Measurements from ENCODE around the gene RHBDL1. TPM values are rescaled to one million over a fixed set of nuclear protein-coding genes. Genes with fewer than 3 reads are reported as not detected.
A peak's percentile ranks its signal among the peaks of the same experiment; 100 is the strongest.

The RHBDL1 gene
- total and polyA plus RNA-seq, 2 experiments from 2014 or later, result 0.90 to 2.1 TPM

DNA sequence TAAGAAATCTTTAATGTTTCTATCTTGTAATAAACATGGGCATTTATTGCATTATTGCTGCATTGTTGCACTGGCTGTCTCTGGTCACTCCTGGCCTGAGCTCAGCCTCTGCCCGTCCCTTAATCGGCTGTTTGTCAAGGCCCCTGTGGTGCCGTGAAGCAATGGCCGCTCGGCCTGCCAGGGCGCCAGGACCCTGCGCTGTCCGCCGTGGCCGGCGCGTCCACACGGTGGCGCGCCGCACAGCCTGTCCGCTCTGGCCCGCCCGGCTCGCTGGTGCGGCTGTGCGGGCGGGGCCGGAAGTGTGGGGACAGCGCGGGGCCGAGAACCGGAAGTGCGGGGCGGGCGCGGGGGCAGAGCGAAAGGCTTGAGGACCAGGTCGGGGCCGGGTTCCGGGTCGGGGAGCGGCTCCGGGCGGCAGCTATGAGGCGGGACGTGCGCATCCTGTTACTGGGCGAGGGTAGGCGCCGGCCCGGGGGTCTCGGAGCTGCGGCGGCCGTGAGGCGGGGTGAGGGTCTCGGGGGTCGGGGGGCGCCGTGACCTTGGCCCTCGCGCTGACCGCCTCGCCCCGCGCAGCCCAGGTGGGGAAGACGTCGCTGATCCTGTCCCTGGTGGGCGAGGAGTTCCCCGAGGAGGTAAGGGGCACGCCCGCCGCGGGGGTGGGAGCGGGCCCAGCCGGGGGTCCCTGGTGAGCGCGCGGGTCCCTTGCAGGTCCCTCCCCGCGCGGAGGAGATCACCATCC lies 7.5 kb upstream of the RHBDL1 start, which contains the start of gene RHOT2:
Gene RHOT2, plus strand, starts transcription at position 353 of the 739 bp plus-strand sequence. Its CDS starts 68 bp downstream, at position 421.
- in situ Hi-C loops (cut with MboI), result no loop called here
- Histone ChIP-seq H3K4me3 (peak within 1 kb of the TSS; percentile 95), H3K27me3 (replicated peaks; ENCODE audit: insufficient read depth) (no peaks in the 10 kb centered on the region), H4K20me1 (ENCODE audit: insufficient read depth) (no peaks in the 10 kb centered on the region), H3F3A (ENCODE audit: insufficient read depth) (no peaks in the 10 kb centered on the region), H3K36me3 (ENCODE audit: low read depth) (no peaks in the 10 kb centered on the region), H3K79me2 (ENCODE audit: insufficient read depth) (peaks cover 24% of the 10 kb centered on the region), H2AFZ (peak within 1 kb of the TSS; percentile 84), H3K9ac (peak within 1 kb of the TSS; percentile 97), H3K9me3 (ENCODE audit: low read depth) (no peaks in the 10 kb centered on the region), H3K4me2 (ENCODE audit: unreplicated experiment) (peak within 1 kb of the TSS; percentile 89), H3K4me1 (ENCODE audit: insufficient read depth) (no peaks in the 10 kb centered on the region; the same call in 1 of the 2 replicates), H3K27ac (peak within 1 kb of the TSS; percentile 49), H3K9me2 (ENCODE audit: insufficient read depth) (no peaks in the 10 kb centered on the region)
- 1 to 2% methylated on average over 21 to 36 of the region's 78 CpGs for whole genome bisulfite sequencing, 2 experiments (ENCODE audit: low coverage in 1 of 2, low lambda C conversion rate in 2 of 2, missing lambda C conversion rate in 2 of 2)
- peak; percentile 98 for DNase-seq
- TF ChIP-seq EZH2 (IDR thresholded peaks at IDR 0.05; ENCODE audit: insufficient read depth, poor library complexity, severe bottlenecking), result no peak
- no peak for TF ChIP-seq EZH2phosphoT487 (IDR thresholded peaks at IDR 0.05; ENCODE audit: insufficient read depth, low read depth)

DNA sequence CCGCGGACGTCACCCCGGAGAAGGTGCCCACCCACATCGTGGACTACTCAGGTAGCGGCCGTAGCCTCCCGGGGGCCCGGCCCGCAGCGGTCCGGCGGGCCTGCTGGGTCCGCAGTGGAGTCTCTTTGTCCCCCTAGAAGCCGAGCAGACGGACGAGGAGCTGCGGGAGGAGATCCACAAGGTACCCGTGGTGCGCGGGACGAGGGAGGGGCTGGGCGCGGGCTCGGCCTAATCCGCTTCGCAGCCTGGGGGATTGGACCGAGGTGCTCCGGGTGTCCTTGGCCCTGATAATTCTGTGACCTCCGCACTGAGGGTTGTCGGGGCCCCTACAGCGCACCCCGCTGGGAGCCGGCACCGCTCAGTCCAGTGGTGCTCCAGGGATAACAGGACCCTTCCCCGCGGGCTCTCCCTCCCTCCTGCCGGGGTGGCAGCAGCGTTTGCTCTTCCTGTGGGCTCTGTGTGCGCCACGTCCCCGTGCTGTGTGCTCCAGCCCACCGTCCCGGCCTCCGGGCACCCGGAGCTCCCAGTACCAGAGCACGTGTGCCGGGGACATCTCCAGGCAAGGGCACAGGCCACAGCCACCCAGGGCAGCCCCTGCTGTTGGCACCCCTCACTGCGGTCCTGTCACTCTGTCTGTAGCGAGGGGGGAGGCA lies 6.8 kb upstream of the RHBDL1 start:
- H3K27me3 ChIP-seq (replicated peaks; ENCODE audit: insufficient read depth), result no peaks in the 10 kb centered on the region
- peak; percentile 56 for DNase-seq
- peak overlapping the region; percentile 65; the same call in 1 of the 2 replicates for H2AFZ ChIP-seq
- peaks cover 24% of the 10 kb centered on the region for H3K79me2 ChIP-seq (ENCODE audit: insufficient read depth)
- whole genome bisulfite sequencing, 2 experiments (ENCODE audit: low coverage in 1 of 2, low lambda C conversion rate in 2 of 2, missing lambda C conversion rate in 2 of 2), result 6 to 7% methylated on average over 46 of the region's 50 CpGs
- peak overlapping the region; percentile 49 for H3K27ac ChIP-seq
- no peaks in the 10 kb centered on the region; the same call in 1 of the 2 replicates for H3K4me1 ChIP-seq (ENCODE audit: insufficient read depth)
- H4K20me1 ChIP-seq (ENCODE audit: insufficient read depth), result no peaks in the 10 kb centered on the region
- no peaks in the 10 kb centered on the region for H3K9me3 ChIP-seq (ENCODE audit: low read depth)
- H3K4me2 ChIP-seq (ENCODE audit: unreplicated experiment), result peak overlapping the region; percentile 89
- TF ChIP-seq EZH2phosphoT487 (IDR thresholded peaks at IDR 0.05; ENCODE audit: insufficient read depth, low read depth) (no peak), EZH2 (IDR thresholded peaks at IDR 0.05; ENCODE audit: insufficient read depth, poor library complexity, severe bottlenecking) (no peak)
- no peaks in the 10 kb centered on the region for H3F3A ChIP-seq (ENCODE audit: insufficient read depth)
- peak overlapping the region; percentile 97 for H3K9ac ChIP-seq
- H3K9me2 ChIP-seq (ENCODE audit: insufficient read depth), result no peaks in the 10 kb centered on the region
- in situ Hi-C loops (cut with MboI), result no loop called here
- H3K4me3 ChIP-seq, result peak overlapping the region; percentile 95
- H3K36me3 ChIP-seq (ENCODE audit: low read depth), result no peaks in the 10 kb centered on the region

DNA sequence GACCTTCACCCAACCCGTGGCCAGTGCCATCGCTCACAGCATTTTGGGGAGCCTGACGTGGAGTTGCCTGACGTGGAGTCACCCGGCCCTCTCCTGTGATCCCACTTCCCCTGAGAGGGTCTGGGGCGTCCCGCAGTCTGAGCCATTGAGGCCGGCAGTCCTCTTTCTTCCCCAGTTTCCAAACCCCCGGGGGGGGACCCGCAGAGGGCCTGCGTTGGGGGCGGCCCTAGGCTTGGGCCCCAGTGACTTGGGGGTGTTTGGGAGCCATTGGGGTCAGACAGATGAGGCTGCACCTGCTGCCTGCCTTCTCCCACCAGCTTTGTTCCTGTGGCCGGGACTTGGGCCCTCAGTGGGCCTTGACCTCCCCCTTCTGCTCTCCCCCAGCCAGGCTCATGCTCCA lies 5.8 kb upstream of the RHBDL1 start:
- no peak overlapping the region for H2AFZ ChIP-seq
- no peaks in the 10 kb centered on the region for H3K36me3 ChIP-seq (ENCODE audit: low read depth)
- in situ Hi-C loops (cut with MboI), result no loop called here
- H3K79me2 ChIP-seq (ENCODE audit: insufficient read depth), result peaks cover 24% of the 10 kb centered on the region
- no peak for DNase-seq
- no peak overlapping the region for H3K4me3 ChIP-seq
- TF ChIP-seq EZH2phosphoT487 (IDR thresholded peaks at IDR 0.05; ENCODE audit: insufficient read depth, low read depth), result no peak
- TF ChIP-seq EZH2 (IDR thresholded peaks at IDR 0.05; ENCODE audit: insufficient read depth, poor library complexity, severe bottlenecking), result no peak
- no peaks in the 10 kb centered on the region for H4K20me1 ChIP-seq (ENCODE audit: insufficient read depth)
- H3F3A ChIP-seq (ENCODE audit: insufficient read depth), result no peaks in the 10 kb centered on the region
- WGBS, 2 experiments (ENCODE audit: low coverage in 1 of 2, low lambda C conversion rate in 2 of 2, missing lambda C conversion rate in 2 of 2), result 92 to 98% methylated on average over 12 to 13 of the region's 13 CpGs
- no peak overlapping the region for H3K4me2 ChIP-seq (ENCODE audit: unreplicated experiment)
- no peaks in the 10 kb centered on the region for H3K9me3 ChIP-seq (ENCODE audit: low read depth)
- H3K9me2 ChIP-seq (ENCODE audit: insufficient read depth), result no peaks in the 10 kb centered on the region
- no peaks in the 10 kb centered on the region; the same call in 1 of the 2 replicates for H3K4me1 ChIP-seq (ENCODE audit: insufficient read depth)
- H3K27me3 ChIP-seq (replicated peaks; ENCODE audit: insufficient read depth), result no peaks in the 10 kb centered on the region
- no peak overlapping the region for H3K27ac ChIP-seq
- 0 out of 2 replicates have a peak overlapping the region, but pooled peaks have one; percentile 97 for H3K9ac ChIP-seq

DNA sequence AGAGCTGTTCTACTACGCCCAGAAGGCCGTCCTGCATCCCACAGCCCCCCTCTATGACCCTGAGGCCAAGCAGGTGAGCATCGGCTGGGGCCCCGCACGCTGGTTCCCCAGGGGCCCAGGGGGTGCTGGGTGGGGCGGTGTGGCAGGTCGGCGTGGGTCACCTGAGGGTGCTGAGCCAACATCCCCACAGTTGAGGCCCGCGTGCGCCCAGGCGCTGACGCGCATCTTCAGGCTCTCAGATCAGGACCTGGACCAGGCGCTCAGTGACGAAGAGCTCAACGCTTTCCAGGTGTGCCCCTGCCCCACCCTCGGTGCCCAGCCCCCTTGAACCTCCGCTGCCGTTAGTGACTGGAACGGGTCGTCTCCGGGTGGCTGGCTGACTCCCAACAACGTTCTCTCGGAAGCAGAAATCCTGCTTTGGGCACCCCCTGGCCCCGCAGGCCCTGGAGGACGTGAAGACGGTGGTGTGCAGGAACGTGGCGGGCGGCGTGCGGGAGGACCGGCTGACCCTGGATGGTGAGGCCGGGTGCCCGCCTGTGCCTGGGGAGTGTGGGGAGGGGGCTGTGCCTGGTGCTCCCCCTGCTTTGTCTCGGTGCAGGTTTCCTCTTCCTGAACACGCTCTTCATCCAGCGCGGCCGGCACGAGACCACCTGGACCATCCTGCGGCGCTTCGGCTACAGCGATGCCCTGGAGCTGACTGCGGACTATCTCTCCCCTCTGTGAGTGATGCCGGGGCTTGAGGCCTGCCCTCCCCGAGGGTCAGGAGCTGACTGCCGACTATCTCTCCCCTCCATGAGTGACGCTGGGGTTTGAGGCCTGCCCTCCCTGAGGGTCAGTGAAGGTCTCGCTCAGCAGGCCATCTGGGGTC lies 4.8 kb upstream of the RHBDL1 start:
- Histone ChIP-seq H3K4me2 (ENCODE audit: unreplicated experiment) (no peak overlapping the region), H3K27me3 (replicated peaks; ENCODE audit: insufficient read depth) (no peaks in the 10 kb centered on the region), H3K4me1 (ENCODE audit: insufficient read depth) (no peaks in the 10 kb centered on the region; the same call in 1 of the 2 replicates), H3K79me2 (ENCODE audit: insufficient read depth) (peaks cover 24% of the 10 kb centered on the region), H2AFZ (no peak overlapping the region), H3K9me3 (ENCODE audit: low read depth) (no peaks in the 10 kb centered on the region), H3F3A (ENCODE audit: insufficient read depth) (no peaks in the 10 kb centered on the region), H4K20me1 (ENCODE audit: insufficient read depth) (no peaks in the 10 kb centered on the region), H3K9me2 (ENCODE audit: insufficient read depth) (no peaks in the 10 kb centered on the region), H3K9ac (no peak overlapping the region), H3K27ac (no peak overlapping the region), H3K4me3 (no peak overlapping the region), H3K36me3 (ENCODE audit: low read depth) (no peaks in the 10 kb centered on the region)
- 89 to 92% methylated on average over 40 to 52 of the region's 52 CpGs for WGBS, 2 experiments (ENCODE audit: low coverage in 1 of 2, low lambda C conversion rate in 2 of 2, missing lambda C conversion rate in 2 of 2)
- in situ Hi-C loops (cut with MboI), result no loop called here
- DNase-seq, result no peak
- TF ChIP-seq EZH2phosphoT487 (IDR thresholded peaks at IDR 0.05; ENCODE audit: insufficient read depth, low read depth) (no peak), EZH2 (IDR thresholded peaks at IDR 0.05; ENCODE audit: insufficient read depth, poor library complexity, severe bottlenecking) (no peak)
